Liver (tissue), 3 donors: ENCODE results near the gene TJP2.

ENCODE experiments used
- JUND ChIP-seq, 2 donors: IDR thresholded peaks; 2 replicates each; pipeline ENCODE4 v1.6.1; 2016; ENCODE audit warnings: antibody characterized with exemption in 2 of 2
- RAD21 ChIP-seq, 2 donors: IDR thresholded peaks; 2 replicates each; pipeline ENCODE4 v1.6.1; 2016; ENCODE audit warnings: antibody characterized with exemption in 2 of 2, mild to moderate bottlenecking in 2 of 2
- YY1 ChIP-seq: IDR thresholded peaks from 2 replicates; pipeline ENCODE4 v1.6.1; 2016; ENCODE audit warnings: antibody characterized with exemption, mild to moderate bottlenecking
- TF ChIP-seq, protein P1 (sequence below): fragments of 150-350 bp; IDR thresholded peaks from 2 replicates; pipeline ENCODE4 v1.5.1; 2017; ENCODE audit warnings: improper control_type of control experiment, low read depth, low read length; ENCODE audit not compliant: missing input control
- TF ChIP-seq, protein P2 (sequence below): IDR thresholded peaks from 2 replicates; pipeline ENCODE4 v1.6.1; 2016; ENCODE audit warnings: antibody characterized with exemption
- TF ChIP-seq, protein P3 (sequence below): IDR thresholded peaks from 2 replicates; pipeline ENCODE4 v1.6.1; 2016; ENCODE audit warnings: antibody characterized with exemption, mild to moderate bottlenecking
- TF ChIP-seq, protein P4 (sequence below): IDR thresholded peaks from 2 replicates; pipeline ENCODE4 v1.6.1; 2016; ENCODE audit warnings: antibody characterized with exemption
- donor health status: healthy.
- donor health status: healthy.

DNA sequence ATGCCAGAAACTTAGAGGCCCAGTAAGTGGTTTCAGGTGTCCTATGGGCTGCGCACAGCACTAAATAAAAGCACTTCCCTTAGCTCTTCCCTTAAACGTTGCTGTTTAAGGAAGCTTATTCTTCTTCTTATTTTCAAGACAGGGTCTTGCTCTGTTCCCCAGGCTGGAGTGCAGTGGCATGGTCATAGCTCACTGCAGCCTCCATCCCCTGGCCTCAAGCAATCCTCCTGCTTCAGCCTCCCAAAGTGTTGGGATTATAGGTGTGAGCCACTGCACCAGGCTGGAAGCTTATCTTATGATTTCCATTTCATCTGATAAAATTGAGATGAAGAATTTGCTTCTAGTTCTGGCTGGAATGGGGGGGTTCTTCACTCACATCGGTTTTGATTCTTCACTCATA lies 15.6 kb upstream of the TJP2 start:
- TF ChIP-seq, protein P1, sequence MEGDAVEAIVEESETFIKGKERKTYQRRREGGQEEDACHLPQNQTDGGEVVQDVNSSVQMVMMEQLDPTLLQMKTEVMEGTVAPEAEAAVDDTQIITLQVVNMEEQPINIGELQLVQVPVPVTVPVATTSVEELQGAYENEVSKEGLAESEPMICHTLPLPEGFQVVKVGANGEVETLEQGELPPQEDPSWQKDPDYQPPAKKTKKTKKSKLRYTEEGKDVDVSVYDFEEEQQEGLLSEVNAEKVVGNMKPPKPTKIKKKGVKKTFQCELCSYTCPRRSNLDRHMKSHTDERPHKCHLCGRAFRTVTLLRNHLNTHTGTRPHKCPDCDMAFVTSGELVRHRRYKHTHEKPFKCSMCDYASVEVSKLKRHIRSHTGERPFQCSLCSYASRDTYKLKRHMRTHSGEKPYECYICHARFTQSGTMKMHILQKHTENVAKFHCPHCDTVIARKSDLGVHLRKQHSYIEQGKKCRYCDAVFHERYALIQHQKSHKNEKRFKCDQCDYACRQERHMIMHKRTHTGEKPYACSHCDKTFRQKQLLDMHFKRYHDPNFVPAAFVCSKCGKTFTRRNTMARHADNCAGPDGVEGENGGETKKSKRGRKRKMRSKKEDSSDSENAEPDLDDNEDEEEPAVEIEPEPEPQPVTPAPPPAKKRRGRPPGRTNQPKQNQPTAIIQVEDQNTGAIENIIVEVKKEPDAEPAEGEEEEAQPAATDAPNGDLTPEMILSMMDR: no peak
- TF ChIP-seq RAD21 (IDR thresholded peaks at IDR 0.05) (no peak), JUND (IDR thresholded peaks at IDR 0.05) (no peak), YY1 (no peak)
- TF ChIP-seq, protein P2, sequence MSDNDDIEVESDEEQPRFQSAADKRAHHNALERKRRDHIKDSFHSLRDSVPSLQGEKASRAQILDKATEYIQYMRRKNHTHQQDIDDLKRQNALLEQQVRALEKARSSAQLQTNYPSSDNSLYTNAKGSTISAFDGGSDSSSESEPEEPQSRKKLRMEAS: no peak
- TF ChIP-seq, protein P3, sequence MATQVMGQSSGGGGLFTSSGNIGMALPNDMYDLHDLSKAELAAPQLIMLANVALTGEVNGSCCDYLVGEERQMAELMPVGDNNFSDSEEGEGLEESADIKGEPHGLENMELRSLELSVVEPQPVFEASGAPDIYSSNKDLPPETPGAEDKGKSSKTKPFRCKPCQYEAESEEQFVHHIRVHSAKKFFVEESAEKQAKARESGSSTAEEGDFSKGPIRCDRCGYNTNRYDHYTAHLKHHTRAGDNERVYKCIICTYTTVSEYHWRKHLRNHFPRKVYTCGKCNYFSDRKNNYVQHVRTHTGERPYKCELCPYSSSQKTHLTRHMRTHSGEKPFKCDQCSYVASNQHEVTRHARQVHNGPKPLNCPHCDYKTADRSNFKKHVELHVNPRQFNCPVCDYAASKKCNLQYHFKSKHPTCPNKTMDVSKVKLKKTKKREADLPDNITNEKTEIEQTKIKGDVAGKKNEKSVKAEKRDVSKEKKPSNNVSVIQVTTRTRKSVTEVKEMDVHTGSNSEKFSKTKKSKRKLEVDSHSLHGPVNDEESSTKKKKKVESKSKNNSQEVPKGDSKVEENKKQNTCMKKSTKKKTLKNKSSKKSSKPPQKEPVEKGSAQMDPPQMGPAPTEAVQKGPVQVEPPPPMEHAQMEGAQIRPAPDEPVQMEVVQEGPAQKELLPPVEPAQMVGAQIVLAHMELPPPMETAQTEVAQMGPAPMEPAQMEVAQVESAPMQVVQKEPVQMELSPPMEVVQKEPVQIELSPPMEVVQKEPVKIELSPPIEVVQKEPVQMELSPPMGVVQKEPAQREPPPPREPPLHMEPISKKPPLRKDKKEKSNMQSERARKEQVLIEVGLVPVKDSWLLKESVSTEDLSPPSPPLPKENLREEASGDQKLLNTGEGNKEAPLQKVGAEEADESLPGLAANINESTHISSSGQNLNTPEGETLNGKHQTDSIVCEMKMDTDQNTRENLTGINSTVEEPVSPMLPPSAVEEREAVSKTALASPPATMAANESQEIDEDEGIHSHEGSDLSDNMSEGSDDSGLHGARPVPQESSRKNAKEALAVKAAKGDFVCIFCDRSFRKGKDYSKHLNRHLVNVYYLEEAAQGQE: no peak
- TF ChIP-seq, protein P4, sequence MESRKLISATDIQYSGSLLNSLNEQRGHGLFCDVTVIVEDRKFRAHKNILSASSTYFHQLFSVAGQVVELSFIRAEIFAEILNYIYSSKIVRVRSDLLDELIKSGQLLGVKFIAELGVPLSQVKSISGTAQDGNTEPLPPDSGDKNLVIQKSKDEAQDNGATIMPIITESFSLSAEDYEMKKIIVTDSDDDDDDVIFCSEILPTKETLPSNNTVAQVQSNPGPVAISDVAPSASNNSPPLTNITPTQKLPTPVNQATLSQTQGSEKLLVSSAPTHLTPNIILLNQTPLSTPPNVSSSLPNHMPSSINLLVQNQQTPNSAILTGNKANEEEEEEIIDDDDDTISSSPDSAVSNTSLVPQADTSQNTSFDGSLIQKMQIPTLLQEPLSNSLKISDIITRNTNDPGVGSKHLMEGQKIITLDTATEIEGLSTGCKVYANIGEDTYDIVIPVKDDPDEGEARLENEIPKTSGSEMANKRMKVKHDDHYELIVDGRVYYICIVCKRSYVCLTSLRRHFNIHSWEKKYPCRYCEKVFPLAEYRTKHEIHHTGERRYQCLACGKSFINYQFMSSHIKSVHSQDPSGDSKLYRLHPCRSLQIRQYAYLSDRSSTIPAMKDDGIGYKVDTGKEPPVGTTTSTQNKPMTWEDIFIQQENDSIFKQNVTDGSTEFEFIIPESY: no peak
